Esophagus muscularis mucosa (tissue), 4 donors: ENCODE measurements around the gene ZBTB8A. TPM values are rescaled to one million over a fixed set of nuclear protein-coding genes. Genes with fewer than 3 reads are reported as not detected.

Experiments
- DNase-seq: peaks from one replicate; pipeline ENCODE4 v3.0.0-alpha.2; 2017; ENCODE audit errors: extremely low spot score
- H3K27ac ChIP-seq, 4 donors: fragments of 200-600 bp; sonication (generic); replicated peaks in 1 of 4; 1 replicate in 3 of 4; 2 replicates in 1 of 4; pipeline ENCODE4 v1.5.1; 2016 to 2019; ENCODE audit warnings: mild to moderate bottlenecking in 1 of 4
- H3K27me3 ChIP-seq, 4 donors: fragments of 200-600 bp; sonication (generic); one replicate each; pipeline versions ENCODE4 v1.5.1 to v1.6.0; 2016 to 2019
- H3K36me3 ChIP-seq, 4 donors: fragments of 200-600 bp; sonication (generic); one replicate each; pipeline ENCODE4 v1.5.1; 2016 to 2019
- H3K4me1 ChIP-seq, 4 donors: fragments of 200-600 bp; sonication (generic); one replicate each; pipeline ENCODE4 v1.5.1; 2016 to 2019
- H3K4me3 ChIP-seq, 4 donors: fragments of 200-600 bp; sonication (generic); 1 replicate in 2 of 4; 2 replicates in 2 of 4; pipeline ENCODE4 v1.5.1; 2016 to 2019; ENCODE audit warnings: mild to moderate bottlenecking in 4 of 4, moderate library complexity in 1 of 4
- H3K9me3 ChIP-seq, 4 donors: fragments of 200-600 bp; sonication (generic); 1 replicate in 3 of 4; 2 replicates in 1 of 4; pipeline ENCODE4 v1.5.1; 2016 to 2019
- EP300 ChIP-seq: sonication (generic); formaldehyde crosslinking; IDR thresholded peaks from one replicate; pipeline ENCODE4 v1.6.1; 2017; ENCODE audit warnings: antibody characterized with exemption
- POLR2A ChIP-seq: fragments of 450-650 bp; IDR thresholded peaks from one replicate; pipeline ENCODE4 v1.6.1; 2017; ENCODE audit warnings: antibody characterized with exemption, moderate library complexity, mild to moderate bottlenecking, low read depth
- POLR2AphosphoS5 ChIP-seq, 2 donors: sonication (generic); formaldehyde crosslinking; IDR thresholded peaks; one replicate each; pipeline ENCODE4 v1.6.1; 2017; ENCODE audit warnings: antibody characterized with exemption in 2 of 2
- WGBS: methylation state at CpG from one replicate; pipeline ENCODE4 v1.1.5; 2018; 5-methylcytosine and 5-hydroxymethylcytosine counted together
- intact Hi-C: fragments of 100-400 bp; cut with DNase I; formaldehyde crosslinking; loops from one replicate; pipeline ENCODE4 v1.15.1; 2023
- total RNA-seq, 4 donors: library from RNA; depleted of rRNA; stranded (reverse); fragments of >200 nt; gene quantifications; one replicate each; pipeline versions ENCODE4 v1.1.0 to v1.2.1, GENCODE V29; 2016
- TF ChIP-seq, protein P1 (sequence below), 3 experiments: fragments of 200-600 bp in 2 of 3; fragments of 450-650 bp in 1 of 3; sonication (generic) in 2 of 3; IDR thresholded peaks; one replicate each; pipeline ENCODE4 v1.5.1; 2017 to 2019; ENCODE audit warnings: antibody characterized with exemption in 3 of 3, mild to moderate bottlenecking in 2 of 3, moderate library complexity in 1 of 3

ZBTB8A gene
- total RNA-seq, 4 donors from 2014 or later = 6.8 to 12.0 (median 10.3) TPM

- Histone ChIP-seq H3K36me3 (peaks cover 0 to 28% (median 10%) of the 10 kb centered on the region in 4 donors), H3K27ac (no peak overlapping the region), H3K9me3 (no peaks in the 10 kb centered on the region), H3K4me3 (no peak overlapping the region), H3K27me3 (no peaks in the 10 kb centered on the region), H3K4me1 (no peaks in the 10 kb centered on the region)
- no peak for DNase-seq
- TF ChIP-seq EP300 (no peak), POLR2A (no peak), POLR2AphosphoS5 (IDR thresholded peaks at IDR 0.05) (no peak)
- TF ChIP-seq, protein P1, sequence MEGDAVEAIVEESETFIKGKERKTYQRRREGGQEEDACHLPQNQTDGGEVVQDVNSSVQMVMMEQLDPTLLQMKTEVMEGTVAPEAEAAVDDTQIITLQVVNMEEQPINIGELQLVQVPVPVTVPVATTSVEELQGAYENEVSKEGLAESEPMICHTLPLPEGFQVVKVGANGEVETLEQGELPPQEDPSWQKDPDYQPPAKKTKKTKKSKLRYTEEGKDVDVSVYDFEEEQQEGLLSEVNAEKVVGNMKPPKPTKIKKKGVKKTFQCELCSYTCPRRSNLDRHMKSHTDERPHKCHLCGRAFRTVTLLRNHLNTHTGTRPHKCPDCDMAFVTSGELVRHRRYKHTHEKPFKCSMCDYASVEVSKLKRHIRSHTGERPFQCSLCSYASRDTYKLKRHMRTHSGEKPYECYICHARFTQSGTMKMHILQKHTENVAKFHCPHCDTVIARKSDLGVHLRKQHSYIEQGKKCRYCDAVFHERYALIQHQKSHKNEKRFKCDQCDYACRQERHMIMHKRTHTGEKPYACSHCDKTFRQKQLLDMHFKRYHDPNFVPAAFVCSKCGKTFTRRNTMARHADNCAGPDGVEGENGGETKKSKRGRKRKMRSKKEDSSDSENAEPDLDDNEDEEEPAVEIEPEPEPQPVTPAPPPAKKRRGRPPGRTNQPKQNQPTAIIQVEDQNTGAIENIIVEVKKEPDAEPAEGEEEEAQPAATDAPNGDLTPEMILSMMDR (IDR thresholded peaks at IDR 0.05) = no peak
- 91% methylated on average over 10 of the region's 17 CpGs for WGBS
- intact Hi-C loops = no loop called here
Observed at GRCh38 chr1:32605711-32606424, 66.6 kb downstream of the ZBTB8A start.

DNA sequence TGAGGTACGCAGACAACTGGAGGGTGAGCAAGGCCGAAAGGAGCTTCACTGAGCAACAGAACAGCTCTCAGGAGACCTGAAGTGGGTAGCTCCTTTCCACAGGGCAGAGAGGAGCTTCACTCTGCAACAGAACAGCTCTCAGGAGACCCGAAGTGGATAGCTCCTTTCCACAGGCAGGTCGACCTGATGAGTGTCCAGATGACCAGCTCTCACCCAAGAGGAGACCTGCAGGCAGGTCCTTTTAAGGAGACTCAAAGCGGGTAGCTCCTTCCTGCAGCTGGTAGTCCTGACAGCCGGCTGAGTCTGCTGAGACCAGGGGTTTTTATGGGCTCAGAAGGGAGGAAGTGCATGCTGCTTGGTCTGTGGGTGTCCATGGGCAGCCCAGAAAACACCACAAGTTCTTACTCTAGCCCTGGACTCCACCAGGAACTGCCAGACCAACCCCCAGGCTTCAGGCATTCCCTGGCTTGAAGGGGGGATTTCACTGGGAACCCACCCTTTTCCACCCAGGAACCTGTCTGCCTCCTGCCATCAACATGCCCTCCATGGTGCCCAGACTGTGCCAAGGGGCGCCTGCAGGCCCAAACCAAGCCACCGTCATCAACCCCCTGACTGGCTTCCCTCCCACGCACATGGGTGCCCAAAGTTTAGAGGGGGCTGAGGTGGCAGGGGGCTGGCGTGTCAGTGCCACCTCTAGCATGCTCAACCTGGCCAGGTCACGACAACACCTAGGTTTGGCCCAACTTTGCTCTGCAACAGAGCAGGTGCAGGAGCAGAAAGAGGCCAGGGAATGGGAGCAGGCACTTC is 67.5 kb downstream of the ZBTB8A start:
- H3K27ac ChIP-seq = no peak overlapping the region
- TF ChIP-seq POLR2A = no peak
- TF ChIP-seq EP300 = no peak
- TF ChIP-seq, protein P1 (IDR thresholded peaks at IDR 0.05) = no peak
- no peak for TF ChIP-seq POLR2AphosphoS5 (IDR thresholded peaks at IDR 0.05)
- intact Hi-C loops = no loop called here
- no peak overlapping the region for H3K4me3 ChIP-seq
- peaks cover 0 to 20% (median 8%) of the 10 kb centered on the region in 4 donors for H3K36me3 ChIP-seq
- peaks cover 0 to 5% (median 5%) of the 10 kb centered on the region in 4 donors for H3K4me1 ChIP-seq
- DNase-seq = no peak
- no peaks in the 10 kb centered on the region for H3K9me3 ChIP-seq
- no peaks in the 10 kb centered on the region for H3K27me3 ChIP-seq
- 95% methylated on average over 5 of the region's 11 CpGs for WGBS

GRCh38 chr1:32609180-32609579 is 70.0 kb downstream of the ZBTB8A start:
- H3K4me3 ChIP-seq = no peak overlapping the region
- no peak overlapping the region for H3K27ac ChIP-seq
- no peak for DNase-seq
- H3K36me3 ChIP-seq = peaks cover 0 to 15% (median 6%) of the 10 kb centered on the region in 4 donors
- TF ChIP-seq EP300 (no peak), POLR2AphosphoS5 (IDR thresholded peaks at IDR 0.05) (no peak), POLR2A (no peak)
- TF ChIP-seq, protein P1 (IDR thresholded peaks at IDR 0.05) = no peak
- no peaks in the 10 kb centered on the region for H3K9me3 ChIP-seq
- H3K4me1 ChIP-seq = peaks cover 5 to 17% (median 16%) of the 10 kb centered on the region in 4 donors
- no peaks in the 10 kb centered on the region for H3K27me3 ChIP-seq
- WGBS = 80% methylated on average over 4 of the region's 4 CpGs
- intact Hi-C loops = no loop called here

- peaks cover 5 to 17% (median 16%) of the 10 kb centered on the region in 4 donors for H3K4me1 ChIP-seq
- intact Hi-C loops = loop anchor here (10.0 kb wide), 2 partner anchors 87 to 167 kb away; no protein-coding TSS in a partner anchor
- 8% methylated on average over 12 of the region's 12 CpGs for WGBS
- H3K27ac ChIP-seq = peak overlapping the region in 2 of 4 donors; percentile 11 to 20
- no peaks in the 10 kb centered on the region for H3K27me3 ChIP-seq
- no peaks in the 10 kb centered on the region for H3K9me3 ChIP-seq
- peaks cover 0 to 3% (median 0%) of the 10 kb centered on the region in 4 donors for H3K36me3 ChIP-seq
- TF ChIP-seq POLR2AphosphoS5 (IDR thresholded peaks at IDR 0.05) = no peak
- TF ChIP-seq, protein P1 (IDR thresholded peaks at IDR 0.05) = no peak
- no peak for TF ChIP-seq POLR2A
- TF ChIP-seq EP300 = no peak
- H3K4me3 ChIP-seq = peak overlapping the region; percentile 56 to 67 (median 57)
- DNase-seq = no peak
Observed at GRCh38 chr1:32611859-32612188, 72.6 kb downstream of the ZBTB8A start.
